Mucosa of stomach (tissue), 1 donor: ENCODE results near the gene RPS16.

ENCODE experiments used
- H3K27me3 ChIP-seq: one replicate; pipeline ENCODE4 v1.7.0; 2013; ENCODE audit warnings: mild to moderate bottlenecking, low read length; ENCODE audit not compliant: control insufficient read depth, insufficient read depth
- H3K36me3 ChIP-seq: one replicate; pipeline ENCODE4 v1.7.0; 2013; ENCODE audit warnings: low read length; ENCODE audit not compliant: control insufficient read depth, insufficient read depth
- H3K4me1 ChIP-seq: one replicate; pipeline ENCODE4 v1.7.0; 2013; ENCODE audit warnings: mild to moderate bottlenecking, low read length; ENCODE audit not compliant: control insufficient read depth, insufficient read depth
- H3K4me3 ChIP-seq: one replicate; pipeline ENCODE4 v1.7.0; 2013; ENCODE audit warnings: low read length
- H3K9ac ChIP-seq: one replicate; pipeline ENCODE4 v1.7.0; 2013; ENCODE audit warnings: mild to moderate bottlenecking, low read length, moderate library complexity
- H3K9me3 ChIP-seq: one replicate; pipeline ENCODE4 v1.7.0; 2013; ENCODE audit warnings: mild to moderate bottlenecking, low read length, moderate library complexity; ENCODE audit not compliant: control insufficient read depth
- donor health status: Pancreatic carcinoma.

RPS16 gene

GRCh38 chr19:39384839-39385568 is 50.7 kb downstream of the RPS16 start:
- Histone ChIP-seq H3K4me3 (no peak overlapping the region), H3K4me1 (peaks cover 6% of the 10 kb centered on the region), H3K9me3 (no peaks in the 10 kb centered on the region), H3K27me3 (no peaks in the 10 kb centered on the region), H3K9ac (no peak overlapping the region), H3K36me3 (peaks cover 29% of the 10 kb centered on the region)
